Stromal cell of bone marrow (primary cell): ENCODE results near the gene KLRK1.
A peak's percentile ranks its signal among the peaks of the same experiment; 100 is the strongest.
"Not testable (repeated sequence)": the region's sequence is repeated elsewhere in the genome, so short reads cannot be mapped to it uniquely, and the experiment has no call there.

Source experiments
- DNase-seq: peaks from one replicate; pipeline ENCODE4 v3.0.0-alpha.2; 2012; ENCODE audit warnings: low read depth

The KLRK1 gene

DNA sequence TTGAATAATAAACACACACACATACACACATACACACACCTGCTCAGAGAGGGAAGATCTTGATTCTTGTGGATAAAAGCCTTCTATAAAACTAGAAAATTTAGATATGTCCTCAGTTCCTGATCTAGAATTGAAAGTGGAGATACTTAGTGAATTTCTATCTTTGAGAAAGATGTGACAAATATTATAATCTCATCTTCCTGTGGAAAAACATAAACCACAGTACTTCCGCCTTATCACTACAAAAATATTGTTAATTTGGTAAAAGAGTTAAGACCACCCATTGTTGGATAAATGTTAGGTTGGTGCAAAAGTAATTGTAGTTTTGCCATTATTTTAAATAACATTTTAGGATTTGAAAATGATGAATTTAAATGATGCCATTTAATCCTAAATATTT is at the start of gene KLRK1:
TSS of gene KLRK1 (minus strand) at position 138 of the 400 bp plus-strand sequence. CDS start 1,231 bp downstream, outside the sequence.
- DNase-seq: no peak

DNA sequence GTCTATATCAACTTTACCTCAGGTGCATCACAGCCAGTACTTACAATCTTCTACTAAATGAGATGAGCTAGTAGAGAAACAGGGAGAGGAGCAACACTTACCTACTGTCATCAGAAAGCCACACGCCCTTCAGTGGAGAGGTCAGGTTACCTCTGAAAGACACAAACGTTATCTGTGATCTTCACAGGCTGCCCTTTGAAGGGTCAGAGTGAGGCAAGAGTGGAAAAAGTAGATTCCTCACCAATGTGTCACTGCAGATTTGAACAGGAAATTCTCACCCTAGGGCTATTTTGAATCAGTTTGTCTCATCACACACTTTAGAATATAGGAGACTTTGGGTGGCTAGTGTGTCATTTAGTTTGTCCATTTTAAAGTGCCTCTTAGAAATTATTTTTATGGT is 47.8 kb upstream of the KLRK1 start:
- DNase-seq: not testable (repeated sequence)

DNA sequence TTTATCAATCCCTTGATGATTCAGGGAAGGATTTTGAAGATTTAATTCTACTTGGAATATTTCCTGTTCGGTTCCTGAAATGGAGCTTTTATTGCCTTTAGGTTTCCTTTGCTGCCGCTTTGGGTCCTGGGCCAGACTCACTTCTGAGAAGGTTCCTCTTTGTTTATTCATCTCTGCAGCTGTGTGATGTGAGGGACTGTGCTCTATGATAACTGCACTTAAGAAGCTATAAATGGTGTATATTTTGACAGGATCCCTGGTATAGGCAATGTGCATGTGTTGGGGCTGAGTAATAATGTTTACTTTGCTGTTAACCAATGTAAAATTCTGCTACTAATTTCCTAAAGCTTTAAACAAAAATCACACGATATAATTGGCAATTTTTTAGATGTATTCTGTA is 46.0 kb upstream of the KLRK1 start, which contains the start of gene KLRC2:
TSS of gene KLRC2 (minus strand) at position 195 of the 400 bp plus-strand sequence. CDS start at position 171, 24 bp downstream.
- DNase-seq: peak; percentile 39

DNA sequence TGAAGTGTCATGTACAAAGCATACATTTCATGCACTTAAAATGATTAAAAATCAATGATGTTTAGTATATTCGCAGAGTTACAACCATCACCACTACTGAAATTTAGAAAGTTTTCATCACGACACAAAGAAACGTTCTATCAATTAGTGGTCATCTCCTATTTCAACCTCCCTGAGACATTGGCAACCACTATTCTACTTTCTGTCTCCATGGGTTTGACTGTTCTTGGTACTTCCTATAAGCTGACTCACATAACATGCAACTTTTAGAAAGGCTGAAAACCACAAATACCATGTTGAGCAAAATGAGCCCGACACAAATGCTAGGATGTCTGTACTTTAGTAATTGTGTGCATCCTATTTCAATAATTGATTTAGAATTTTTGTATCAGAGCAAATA is 40.8 kb upstream of the KLRK1 start:
- peak; percentile 38 for DNase-seq

DNA sequence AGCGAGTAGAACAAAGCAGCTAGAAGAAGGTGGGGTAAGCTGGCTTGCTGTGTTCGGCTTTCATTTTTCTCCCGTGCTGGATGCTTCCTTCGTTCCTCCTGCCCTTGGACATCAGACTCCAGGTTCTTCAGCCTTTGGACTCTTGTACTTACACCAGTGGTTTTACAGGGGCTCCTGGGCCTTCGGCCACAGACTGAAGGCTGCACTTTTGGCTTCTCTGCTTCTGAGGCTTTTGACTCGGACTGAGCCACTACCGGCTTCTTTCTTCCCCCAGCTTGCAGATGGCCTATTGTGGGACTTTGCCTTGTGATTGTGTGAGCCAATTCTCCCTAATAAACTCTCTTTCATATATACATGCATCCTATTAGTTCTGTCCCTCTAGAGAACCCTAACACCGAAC is 36.1 kb upstream of the KLRK1 start:
- DNase-seq: not testable (repeated sequence)

DNA sequence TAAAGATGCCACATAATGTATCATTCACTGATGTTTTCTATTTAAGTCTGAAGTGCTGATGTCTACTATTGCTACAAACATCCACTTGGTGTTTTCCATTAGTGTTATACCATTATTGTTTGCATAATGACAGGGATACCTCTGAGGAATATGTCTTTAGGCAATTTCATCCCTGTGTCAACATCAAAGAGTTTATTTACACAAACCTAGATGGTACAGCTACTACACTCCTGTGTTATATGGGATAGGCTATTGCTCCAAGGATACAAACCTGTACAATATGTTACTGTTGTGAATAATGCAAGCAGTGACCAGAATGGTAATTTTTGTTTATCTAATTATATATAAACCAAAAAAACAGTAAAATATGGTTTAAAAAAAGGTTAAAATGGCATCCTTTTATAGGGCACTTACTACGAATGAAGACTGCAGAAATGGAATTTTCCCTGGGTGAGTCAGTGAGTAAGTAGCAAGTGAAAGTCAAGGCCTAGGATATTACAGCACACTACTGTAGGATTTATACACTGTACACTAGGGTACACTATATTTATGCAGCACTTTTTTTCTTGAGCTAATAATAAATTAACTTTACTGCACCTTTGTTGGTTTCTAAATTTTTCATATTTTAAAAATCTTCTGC is 34.5 kb upstream of the KLRK1 start:
- not testable (repeated sequence) for DNase-seq

DNA sequence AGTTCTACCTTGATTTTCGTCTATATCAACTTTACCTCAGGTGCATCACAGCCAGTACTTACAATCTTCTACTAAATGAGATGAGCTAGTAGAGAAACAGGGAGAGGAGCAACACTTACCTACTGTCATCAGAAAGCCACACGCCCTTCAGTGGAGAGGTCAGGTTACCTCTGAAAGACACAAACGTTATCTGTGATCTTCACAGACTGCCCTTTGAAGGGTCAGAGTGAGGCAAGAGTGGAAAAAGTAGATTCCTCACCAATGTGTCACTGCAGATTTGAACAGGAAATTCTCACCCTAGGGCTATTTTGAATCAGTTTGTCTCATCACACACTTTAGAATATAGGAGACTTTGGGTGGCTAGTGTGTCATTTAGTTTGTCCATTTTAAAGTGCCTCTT is 32.3 kb upstream of the KLRK1 start:
- DNase-seq: not testable (repeated sequence)

DNA sequence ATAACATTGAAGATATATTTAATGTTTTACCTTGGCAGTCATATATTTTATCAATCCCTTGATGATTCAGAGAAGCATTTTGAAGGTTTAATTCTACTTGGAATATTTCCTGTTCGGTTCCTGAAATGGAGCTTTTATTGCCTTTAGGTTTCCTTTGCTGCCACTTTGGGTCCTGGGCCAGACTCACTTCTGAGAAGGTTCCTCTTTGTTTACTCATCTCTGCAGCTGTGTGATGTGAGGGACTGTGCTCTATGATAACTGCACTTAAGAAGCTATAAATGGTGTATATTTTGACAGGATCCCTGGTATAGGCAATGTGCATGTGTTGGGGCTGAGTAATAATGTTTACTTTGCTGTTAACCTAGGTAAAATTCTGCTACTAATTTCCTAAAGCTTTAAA is 30.5 kb upstream of the KLRK1 start, which contains the start of gene KLRC3:
TSS of gene KLRC3 (minus strand) at position 262 of the 400 bp plus-strand sequence. CDS start at position 217, 45 bp downstream.
- not testable (repeated sequence) for DNase-seq

DNA sequence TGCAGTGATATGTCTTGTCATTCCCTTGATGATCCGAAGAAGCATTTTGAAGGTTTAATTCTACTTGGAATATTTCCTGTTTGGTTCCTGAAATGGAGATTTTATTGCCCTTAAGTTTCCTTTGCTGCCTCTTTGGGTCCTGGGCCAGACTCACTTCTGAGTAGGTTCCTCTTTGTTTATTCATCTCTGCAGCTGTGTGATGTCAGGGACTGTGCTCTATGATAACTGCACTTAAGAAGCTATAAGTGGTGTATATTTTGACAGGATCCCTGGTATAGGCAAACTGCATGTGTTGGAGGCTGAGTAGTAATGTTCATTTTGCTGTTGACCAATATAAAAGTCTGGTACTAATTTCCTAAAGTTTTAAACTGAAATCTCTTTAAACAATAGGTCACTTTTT is 19.6 kb upstream of the KLRK1 start, which contains the start of gene KLRC4:
TSS of gene KLRC4 (minus strand) at position 366 of the 400 bp plus-strand sequence. CDS start at position 184, 182 bp downstream.
- DNase-seq: no peak

DNA sequence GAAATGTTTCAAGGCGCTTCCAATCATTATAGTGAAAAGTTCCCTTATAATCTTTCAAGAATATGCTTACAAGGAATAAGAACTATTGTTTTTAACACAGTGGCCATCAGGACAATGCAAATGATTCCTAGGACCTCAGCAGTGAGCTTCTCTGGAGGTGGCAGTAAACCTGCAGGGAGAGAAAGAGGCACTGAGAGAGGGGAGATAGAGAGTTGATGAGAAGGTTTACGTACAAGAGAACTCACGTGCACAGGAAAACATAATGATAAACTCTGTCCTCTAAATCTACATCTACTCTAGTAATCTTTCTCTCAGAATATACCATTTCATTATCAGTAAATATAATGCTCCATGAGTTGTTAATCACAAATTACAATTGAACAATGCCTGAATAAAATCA is 19.0 kb upstream of the KLRK1 start:
- DNase-seq: no peak

DNA sequence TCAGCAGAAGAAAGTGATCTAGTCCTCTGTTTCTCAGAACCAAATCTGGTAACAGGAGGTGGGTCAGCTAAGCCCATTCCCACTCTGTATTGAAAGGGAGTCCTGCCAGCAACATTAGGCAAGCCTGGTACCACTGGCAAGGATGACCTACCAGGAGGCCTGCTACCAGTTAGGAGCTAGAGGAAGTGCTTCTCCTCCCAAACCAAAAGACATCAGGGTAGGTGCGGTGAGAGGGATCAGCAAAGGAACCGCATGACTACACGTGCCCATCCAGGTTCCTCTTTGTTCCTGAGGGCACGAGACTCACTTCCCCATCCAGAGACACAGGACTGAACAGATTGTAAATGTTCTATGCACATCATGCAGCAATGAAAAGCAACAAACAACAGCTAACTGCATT is 16.9 kb upstream of the KLRK1 start:
- no peak for DNase-seq

DNA sequence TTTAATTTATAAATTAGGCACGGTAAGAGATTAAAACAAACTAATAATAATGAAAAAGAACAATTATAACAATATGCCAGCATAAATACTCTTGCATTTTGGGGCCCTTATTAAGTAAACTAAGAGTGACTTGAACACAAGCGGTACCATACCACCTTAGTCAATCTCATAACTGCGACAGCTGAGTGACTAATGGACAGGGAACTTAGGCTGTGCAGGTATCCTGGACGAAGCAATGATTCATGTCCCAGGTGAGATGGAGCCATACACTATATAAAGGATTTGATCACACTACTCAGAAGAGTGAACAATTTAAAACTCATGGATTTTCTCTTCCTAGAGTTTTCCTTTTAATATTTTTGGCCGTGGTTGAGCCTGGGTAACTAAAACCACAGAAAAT is 15.5 kb upstream of the KLRK1 start:
- no peak for DNase-seq

DNA sequence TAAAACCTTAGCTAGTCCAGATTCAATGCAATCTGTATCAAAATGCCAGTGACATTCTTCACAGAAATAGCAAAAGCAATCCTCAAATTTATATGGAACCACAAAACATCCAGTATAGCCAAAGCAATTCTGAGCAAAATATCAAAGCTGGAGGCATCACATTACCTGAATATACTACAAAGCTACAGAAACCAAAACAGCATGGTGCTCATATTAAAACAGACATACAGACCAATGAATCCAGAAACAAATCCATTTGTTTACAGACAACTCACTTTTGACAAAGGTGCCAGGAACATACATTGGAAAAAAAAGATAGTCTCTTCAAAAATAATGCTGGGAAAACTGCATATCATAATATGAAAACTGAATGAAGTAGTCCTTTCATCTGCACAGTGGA is 15.0 kb upstream of the KLRK1 start:
- DNase-seq: no peak

DNA sequence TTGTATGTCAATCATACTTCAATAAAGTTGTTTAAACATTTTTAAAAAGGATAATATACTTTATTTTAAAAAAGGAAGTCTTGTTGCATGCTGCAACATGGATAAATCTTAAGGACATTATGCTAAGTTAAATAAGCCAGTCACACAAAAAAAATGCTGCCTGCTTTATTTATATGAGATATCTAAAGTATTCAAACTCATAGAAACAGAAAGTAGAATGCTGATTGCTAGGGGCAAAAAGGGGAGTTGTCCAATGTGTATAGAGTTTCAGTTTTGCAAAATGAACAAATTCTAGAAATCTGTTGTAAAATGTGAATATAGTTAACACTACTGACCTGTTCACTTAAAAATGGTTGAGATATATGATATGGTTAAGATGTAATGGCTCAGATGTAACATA is 11.0 kb upstream of the KLRK1 start:
- DNase-seq: no peak

DNA sequence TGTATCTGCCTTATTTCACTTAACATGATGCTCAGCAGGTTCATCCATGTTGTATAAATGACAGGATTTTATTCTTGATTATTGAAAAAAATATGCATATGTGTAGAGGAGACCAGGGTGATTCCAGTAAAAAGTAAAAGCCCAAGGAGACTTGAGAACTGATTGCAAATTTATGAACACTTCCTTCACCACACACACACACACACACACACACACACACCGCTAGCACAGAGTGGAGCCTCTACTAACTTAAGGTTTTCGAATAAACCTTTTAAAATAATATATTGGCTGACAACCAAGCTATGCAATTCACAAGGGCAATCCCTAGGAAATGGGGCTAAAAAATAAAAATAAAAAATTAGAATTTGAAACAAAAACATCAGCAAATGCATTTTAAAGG is 8.3 kb upstream of the KLRK1 start:
- no peak for DNase-seq

DNA sequence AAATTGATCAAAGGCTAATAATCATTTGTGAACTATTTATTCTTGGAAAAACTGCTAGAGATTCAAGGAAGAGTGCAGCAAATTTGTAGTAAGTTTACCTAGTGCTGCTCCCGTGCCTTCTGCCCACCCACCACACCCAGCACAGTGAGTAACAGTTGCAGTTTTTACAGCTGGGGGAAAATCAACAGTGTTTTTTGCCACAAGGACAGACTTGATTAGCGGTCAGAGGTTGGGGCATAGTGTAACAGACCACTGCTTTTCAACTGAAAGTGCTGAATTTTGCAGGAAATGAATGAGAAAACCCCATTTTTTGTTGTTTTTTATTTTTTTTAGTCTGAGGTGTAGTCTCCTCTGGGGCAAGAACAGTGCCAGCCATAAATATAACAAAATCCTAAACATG is 7.5 kb upstream of the KLRK1 start:
- DNase-seq: no peak

DNA sequence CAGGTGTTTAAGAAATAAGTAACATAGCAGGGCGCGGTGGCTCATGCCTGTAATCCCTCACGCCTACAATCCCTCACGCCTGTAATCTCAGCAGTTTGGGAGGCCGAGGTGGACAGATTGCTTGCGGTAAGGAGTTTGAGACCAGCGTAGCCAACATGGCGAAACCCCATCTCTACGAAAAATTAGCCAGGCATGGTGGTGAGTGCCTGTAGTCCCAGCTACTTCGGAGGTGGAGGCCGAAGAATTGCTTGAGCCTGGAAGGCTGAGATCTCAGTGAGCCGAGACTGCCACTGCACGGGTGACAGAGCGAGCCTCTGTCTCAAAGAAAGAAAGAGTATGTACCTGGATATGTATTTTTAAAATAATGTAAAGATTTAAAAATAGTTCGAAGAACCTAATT is 6.3 kb upstream of the KLRK1 start:
- not testable (repeated sequence) for DNase-seq

DNA sequence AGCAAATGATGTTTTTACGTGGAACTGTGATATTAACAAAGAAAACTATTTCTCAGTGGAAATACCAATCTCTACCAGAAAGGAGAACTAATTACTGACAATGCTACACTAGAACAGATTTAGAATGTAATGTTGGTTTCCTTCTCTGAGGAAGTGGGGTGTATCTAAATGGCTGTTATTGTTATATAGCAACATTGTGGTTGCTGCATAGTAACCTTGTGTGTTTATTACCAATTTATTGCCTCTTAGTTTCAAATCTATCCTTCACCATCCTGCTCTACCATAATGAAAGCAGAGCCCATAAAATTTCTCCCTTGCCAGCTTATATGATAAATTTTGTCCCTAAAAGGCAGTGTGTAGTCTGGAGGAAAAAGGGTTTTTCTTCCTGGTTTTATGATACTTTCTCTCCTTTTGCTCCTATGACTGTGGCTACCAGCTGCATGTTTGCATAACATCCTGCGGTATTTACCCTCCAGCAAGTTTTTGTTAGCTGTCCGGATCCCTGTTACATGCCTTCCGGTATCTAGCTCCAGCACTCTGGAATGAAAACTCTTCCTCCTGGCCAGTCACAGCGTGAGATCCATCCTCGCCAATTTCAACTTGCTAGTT is 5.7 kb upstream of the KLRK1 start:
- peak; percentile 76 for DNase-seq

DNA sequence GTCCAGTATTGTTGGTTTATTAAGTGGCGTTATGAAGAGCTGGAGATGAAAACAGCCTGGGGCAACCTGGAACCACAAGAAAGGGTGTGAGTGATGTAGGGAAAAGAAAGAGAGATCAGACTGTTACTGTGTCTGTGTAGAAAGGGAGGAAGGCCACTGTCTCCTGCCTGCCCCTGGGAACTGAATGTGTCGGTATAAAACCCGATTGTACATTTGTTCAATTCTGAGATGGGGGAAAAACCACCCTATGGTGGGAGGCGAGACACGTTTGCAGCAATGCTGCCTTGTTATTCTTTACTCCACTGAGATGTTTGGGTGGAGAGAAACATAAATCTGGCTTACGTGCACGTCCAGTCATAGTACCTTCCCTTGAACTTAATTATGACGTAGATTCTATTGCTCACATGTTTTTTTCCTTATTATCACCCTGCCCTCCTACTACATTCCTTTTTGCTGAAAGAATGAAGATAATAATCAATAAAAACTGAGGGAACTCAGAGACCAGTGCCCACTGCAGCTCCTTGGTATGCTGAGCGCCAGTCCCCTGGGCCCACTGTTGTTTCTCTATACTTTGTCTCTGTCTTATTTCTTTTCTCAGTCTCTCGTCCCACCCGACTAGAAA is 4.8 kb upstream of the KLRK1 start:
- DNase-seq: not testable (repeated sequence)

DNA sequence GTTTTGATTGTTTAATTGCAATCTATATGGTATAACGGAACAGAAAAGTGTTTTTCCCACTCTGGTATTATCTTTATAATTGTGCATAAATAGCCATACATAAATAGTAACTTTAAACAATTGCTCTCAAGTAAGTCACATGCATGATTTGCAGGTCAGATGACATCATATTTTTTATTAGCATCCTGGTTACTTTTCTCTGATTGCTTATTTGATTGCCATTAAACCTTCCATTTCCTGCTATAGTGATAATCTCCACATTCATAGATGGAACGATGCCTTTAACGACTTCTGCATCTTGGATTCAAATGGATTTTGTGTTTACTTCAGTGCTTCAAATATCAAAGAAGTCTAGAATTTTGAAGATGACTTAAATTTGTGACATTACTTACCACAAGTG is 3.5 kb upstream of the KLRK1 start:
- DNase-seq: no peak

DNA sequence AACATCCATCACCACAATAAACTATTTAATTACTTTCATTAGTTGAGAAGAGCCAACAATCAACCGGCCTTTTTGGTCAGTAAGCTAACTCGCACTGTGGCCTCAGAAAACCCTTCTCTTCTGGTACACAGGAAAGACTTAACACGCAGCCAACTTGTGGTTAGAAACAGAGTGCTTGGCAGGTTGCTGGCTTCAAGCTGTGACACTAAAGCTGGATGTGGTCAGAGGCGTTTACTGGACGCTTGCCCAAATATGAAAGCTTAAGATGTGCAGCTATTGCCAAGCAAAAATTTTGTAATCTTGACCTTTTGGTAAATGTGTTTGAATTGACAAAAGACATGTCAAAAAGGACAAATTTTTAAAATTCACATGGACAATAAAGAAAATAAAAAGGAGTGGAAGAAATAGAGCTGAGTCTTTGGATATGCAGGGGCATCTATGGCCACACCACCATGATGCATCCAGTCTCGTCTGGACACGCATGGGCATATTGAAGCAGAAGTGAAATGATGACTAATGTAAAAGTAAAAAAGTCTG is 2.6 kb upstream of the KLRK1 start:
- peak; percentile 97 for DNase-seq

DNA sequence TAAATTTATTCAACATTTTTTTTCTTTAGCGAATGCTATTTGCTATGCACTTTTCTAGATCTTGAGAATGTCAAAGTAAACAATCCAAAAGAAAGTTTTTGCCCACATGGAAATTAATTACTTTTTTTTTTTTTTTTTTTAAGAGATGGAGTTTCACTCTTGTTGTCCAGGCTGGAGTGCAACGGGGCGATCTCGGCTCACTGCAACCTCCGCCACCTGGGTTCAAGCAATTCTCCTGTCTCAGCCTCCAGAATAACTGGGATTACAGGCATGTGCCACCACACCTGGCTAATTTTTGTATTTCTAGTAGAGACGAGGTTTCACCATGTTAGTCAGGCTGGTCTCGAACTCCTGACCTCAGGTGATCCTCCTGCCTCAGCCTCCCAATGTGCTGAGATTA is 1.1 kb upstream of the KLRK1 start:
- not testable (repeated sequence) for DNase-seq
